ENCODE measurements around the gene DUOX1. TPM values are rescaled to one million over a fixed set of nuclear protein-coding genes. Genes with fewer than 3 reads are reported as not detected.

Gene DUOX1
- total RNA-seq, 3 donors from 2014 or later = 0.43 to 1.7 (median 0.70) TPM

DNA sequence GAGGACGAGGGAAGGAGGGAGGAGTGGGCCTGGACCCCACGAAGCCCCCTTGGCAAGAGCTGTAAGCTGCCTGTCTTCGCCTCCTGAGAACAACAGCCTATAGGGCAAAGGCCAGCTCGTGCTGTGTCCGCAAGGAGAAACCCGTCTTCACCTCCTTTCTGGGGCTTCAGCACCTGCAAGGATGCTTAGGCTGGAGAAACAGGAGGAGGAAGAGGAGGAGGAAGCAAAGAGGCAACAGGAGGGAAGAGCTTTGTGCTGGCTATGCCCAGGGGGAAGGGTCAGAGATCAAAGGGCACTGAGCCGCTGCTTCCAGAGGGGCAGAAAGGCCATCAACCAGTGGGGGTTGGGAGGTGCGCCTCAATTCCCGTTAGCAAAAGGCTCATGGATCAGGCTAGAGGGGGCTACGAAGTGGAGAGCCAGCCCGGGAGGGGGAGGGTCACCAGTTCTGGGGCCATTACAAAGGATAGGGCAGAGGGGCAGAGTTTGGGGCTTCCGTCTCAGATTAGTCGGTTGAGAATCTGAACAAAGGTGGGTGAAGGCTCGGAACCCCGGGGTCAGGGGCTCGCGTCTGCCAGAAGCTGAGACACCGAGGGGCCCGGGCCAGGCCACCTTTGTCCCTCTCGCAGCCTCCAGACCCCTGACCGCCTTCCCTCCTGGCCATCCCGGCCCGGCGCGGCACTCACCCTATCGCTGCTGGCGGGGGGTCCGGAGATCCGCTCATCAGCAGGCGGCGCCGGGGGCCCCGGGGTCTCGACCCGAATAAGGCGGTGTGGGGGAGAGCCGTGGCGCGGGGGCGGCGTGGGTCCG, 57.2 kb downstream of the DUOX1 start:
- no peaks in the 10 kb centered on the region for H3K36me3 ChIP-seq (ENCODE audit: low read depth)
- peak in 1 of 3 donors; percentile 41 for DNase-seq
- H3K4me3 ChIP-seq = peak overlapping the region; percentile 36
- intact Hi-C loops (cut with DNase I, micrococcal nuclease) = no loop called here
- H3K4me1 ChIP-seq (ENCODE audit: low read depth) = peaks cover 19% of the 10 kb centered on the region
- H3K9me3 ChIP-seq = no peaks in the 10 kb centered on the region
- ATAC-seq = no peak
- TF ChIP-seq, protein P1, sequence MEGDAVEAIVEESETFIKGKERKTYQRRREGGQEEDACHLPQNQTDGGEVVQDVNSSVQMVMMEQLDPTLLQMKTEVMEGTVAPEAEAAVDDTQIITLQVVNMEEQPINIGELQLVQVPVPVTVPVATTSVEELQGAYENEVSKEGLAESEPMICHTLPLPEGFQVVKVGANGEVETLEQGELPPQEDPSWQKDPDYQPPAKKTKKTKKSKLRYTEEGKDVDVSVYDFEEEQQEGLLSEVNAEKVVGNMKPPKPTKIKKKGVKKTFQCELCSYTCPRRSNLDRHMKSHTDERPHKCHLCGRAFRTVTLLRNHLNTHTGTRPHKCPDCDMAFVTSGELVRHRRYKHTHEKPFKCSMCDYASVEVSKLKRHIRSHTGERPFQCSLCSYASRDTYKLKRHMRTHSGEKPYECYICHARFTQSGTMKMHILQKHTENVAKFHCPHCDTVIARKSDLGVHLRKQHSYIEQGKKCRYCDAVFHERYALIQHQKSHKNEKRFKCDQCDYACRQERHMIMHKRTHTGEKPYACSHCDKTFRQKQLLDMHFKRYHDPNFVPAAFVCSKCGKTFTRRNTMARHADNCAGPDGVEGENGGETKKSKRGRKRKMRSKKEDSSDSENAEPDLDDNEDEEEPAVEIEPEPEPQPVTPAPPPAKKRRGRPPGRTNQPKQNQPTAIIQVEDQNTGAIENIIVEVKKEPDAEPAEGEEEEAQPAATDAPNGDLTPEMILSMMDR (IDR thresholded peaks at IDR 0.05) = no peak

DNA sequence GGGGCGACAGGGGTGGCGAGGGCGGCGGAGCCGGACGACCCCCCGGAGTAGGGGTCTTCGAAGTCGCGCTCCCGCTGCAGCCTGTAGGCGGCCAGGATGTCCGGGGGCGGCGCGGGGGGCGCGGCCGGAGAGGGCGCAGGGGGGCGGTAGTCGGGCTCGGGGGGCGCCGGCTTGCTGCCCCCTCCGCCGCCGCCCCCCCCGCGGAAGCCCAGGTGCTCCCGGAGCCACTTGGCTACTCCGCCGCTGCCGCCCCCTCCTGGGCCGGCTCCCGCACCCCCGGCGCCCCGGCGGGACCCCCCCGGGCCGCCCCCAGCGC, 57.7 kb downstream of the DUOX1 start:
- TF ChIP-seq, protein P1 (IDR thresholded peaks at IDR 0.05) = no peak
- DNase-seq (peak in 1 of 3 donors; percentile 43), ATAC-seq (no peak)
- H3K4me1 ChIP-seq (ENCODE audit: low read depth) = peaks cover 19% of the 10 kb centered on the region
- no peaks in the 10 kb centered on the region for H3K9me3 ChIP-seq
- H3K4me3 ChIP-seq = peak overlapping the region; percentile 36
- intact Hi-C loops (cut with DNase I, micrococcal nuclease) = no loop called here
- H3K36me3 ChIP-seq (ENCODE audit: low read depth) = no peaks in the 10 kb centered on the region

DNA sequence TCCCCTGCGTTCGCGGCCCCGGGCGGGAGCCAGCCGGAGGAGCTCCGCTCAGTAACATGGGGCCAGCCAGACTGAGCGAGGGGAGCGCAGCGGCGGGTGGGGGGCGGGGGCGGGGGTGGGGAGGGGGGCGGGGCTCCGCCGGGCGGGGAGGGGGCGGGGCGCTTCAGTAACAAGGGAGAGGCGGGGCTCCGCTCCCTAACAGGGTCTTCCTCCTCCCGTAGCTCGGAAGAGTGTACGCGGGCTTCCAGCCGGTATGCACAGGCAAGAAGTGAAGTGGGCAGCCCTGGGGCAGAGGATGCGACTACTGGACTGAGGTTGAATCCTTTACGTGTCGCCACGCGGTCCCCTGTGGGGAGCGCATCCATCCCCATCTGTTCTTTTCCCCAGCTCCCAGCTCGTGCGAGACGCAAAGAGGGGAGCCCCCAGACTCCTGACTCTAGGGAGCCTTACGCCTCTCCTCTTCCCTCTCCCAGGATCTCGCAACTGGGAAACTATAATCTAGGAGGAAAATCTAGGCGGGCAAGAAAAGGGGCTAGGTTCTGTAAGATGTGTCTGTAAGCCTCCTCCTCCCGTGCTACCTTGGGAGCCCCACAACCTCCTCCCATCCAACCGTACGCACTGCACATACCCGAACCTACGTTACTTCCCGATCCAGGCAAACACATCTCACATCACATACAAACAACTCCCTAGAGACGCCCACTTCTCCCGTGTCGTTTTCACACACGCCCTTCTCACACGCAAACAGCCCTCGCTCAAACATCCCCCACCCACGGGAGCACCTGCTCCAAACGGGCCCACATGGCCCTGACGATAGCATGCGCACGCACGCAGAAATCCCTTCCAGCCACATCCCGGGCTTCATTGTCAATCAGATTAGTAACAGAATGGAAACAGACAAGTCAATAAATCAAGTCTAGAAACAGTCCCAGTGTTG, 58.4 kb downstream of the DUOX1 start, which contains the start of gene SHF:
SHF (minus strand) TSS at position 73 of the 937 bp plus-strand sequence; CDS start at position 58, 15 bp downstream.
- H3K4me1 ChIP-seq (ENCODE audit: low read depth) = peaks cover 19% of the 10 kb centered on the region
- DNase-seq (peak; percentile 61 to 79 (median 69)), ATAC-seq (peak; percentile 70)
- peak within 1 kb of the TSS; percentile 36 for H3K4me3 ChIP-seq
- no peaks in the 10 kb centered on the region for H3K9me3 ChIP-seq
- intact Hi-C loops (cut with DNase I, micrococcal nuclease) = no loop called here
- H3K36me3 ChIP-seq (ENCODE audit: low read depth) = no peaks in the 10 kb centered on the region
- TF ChIP-seq, protein P1 (IDR thresholded peaks at IDR 0.05) = no peak

DNA sequence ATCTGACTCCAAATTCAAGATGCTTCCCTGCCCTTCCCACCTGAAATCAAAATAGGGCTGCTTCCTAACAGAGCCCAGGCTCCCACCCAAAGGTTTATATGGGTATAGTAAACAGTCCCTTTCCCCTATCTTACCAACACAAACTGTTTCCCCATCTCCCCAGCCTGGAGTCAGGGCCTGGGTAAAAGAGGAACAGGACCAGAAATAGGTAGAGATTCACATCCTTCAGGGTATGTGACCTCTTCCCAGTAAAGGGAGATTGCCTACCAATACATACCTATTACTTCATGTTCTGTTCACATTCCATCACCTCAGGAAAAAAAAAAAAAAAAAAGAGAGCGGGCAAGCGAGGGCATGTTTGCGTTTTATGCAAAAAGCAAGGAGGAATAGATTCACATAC, 67.7 kb downstream of the DUOX1 start:
- ATAC-seq = no peak
- Histone ChIP-seq H3K9me3 (no peaks in the 10 kb centered on the region), H3K4me3 (no peak overlapping the region), H3K36me3 (ENCODE audit: low read depth) (peaks cover 4% of the 10 kb centered on the region), H3K4me1 (ENCODE audit: low read depth) (no peaks in the 10 kb centered on the region)
- intact Hi-C loops (cut with DNase I, micrococcal nuclease) = no loop called here
- DNase-seq = no peak
- TF ChIP-seq, protein P1 (IDR thresholded peaks at IDR 0.05) = no peak

DNA sequence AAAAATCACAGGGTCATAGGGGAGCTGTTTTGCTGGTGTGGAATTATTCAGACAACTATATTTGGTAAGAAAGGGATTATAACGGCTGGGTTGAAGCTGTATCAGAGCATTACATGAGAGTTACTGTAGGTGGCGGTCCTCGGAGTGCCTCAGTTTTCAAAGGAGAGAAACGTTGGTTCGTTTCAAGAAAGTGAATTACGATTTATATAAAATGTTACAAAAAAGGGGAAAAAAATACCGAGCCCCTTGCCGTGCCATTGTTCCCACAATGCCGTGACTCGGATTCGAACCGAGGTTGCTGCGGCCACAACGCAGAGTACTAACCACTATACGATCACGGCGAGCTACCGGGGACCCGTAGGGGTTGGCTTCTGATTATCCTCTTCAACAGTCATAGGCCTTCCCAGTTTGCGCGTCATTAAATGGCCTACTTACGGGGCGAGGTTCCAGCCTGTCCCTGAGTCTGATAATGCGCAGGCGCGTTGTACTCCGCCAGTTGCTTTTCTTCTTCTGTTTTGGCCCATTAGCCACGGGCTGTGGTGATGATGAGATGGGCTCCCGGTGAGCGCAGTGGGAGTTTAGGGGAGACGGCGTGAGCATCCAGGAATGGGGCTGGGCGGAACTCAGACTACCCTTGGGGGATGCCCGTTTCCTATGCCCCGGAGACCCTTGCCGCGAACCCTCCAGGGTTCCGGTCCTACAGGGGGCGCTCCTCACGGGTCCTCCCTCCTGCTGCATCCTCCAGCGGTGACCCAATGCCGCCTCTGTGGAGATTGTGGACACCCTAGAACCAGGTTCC, 68.7 kb downstream of the DUOX1 start:
- intact Hi-C loops (cut with DNase I, micrococcal nuclease) = no loop called here

More for the DNA sequence above, 68.7 kb downstream of the DUOX1 start:
- ATAC-seq (peak; percentile 76), DNase-seq (peak; percentile 94 to 97 (median 94))
- Histone ChIP-seq H3K36me3 (ENCODE audit: low read depth) (peaks cover 4% of the 10 kb centered on the region), H3K9me3 (no peaks in the 10 kb centered on the region), H3K4me3 (peak overlapping the region; percentile 36), H3K4me1 (ENCODE audit: low read depth) (no peaks in the 10 kb centered on the region)
- TF ChIP-seq, protein P1 (IDR thresholded peaks at IDR 0.05) = peak; percentile 31
